Measurements from ENCODE around the gene ATP6V0E2. TPM values are rescaled to one million over a fixed set of nuclear protein-coding genes. Genes with fewer than 3 reads are reported as not detected.

ATP6V0E2 gene
- total RNA-seq, 1 donor from 2014 or later = 47.5 TPM

GRCh38 chr7:149861728-149862045 lies 12.1 kb upstream of the ATP6V0E2 start:
- Mint-ChIP-seq H3K36me3 (ENCODE audit: low read depth) (peaks cover 30% of the 10 kb centered on the region), H3K9me3 (no peaks in the 10 kb centered on the region), H3K27me3 (ENCODE audit: insufficient read depth) (no peaks in the 10 kb centered on the region), H3K27ac (no peak overlapping the region), H3K4me3 (no peak overlapping the region), H3K4me1 (ENCODE audit: low read depth) (peaks cover 31% of the 10 kb centered on the region)
- intact Hi-C loops (cut with micrococcal nuclease) = no loop called here
- DNase-seq (ENCODE audit: low spot score) = no peak

- Mint-ChIP-seq H3K9me3 (no peaks in the 10 kb centered on the region), H3K27me3 (ENCODE audit: insufficient read depth) (no peaks in the 10 kb centered on the region), H3K36me3 (ENCODE audit: low read depth) (peaks cover 29% of the 10 kb centered on the region), H3K4me1 (ENCODE audit: low read depth) (peaks cover 31% of the 10 kb centered on the region), H3K27ac (no peak overlapping the region), H3K4me3 (no peak overlapping the region)
- intact Hi-C loops (cut with micrococcal nuclease) = no loop called here
- no peak for DNase-seq (ENCODE audit: low spot score)
These were observed 11.6 kb upstream of the ATP6V0E2 start for GRCh38 chr7:149862156-149862555.

- Mint-ChIP-seq H3K9me3 (no peaks in the 10 kb centered on the region), H3K27ac (no peak overlapping the region), H3K4me1 (ENCODE audit: low read depth) (peaks cover 37% of the 10 kb centered on the region), H3K27me3 (ENCODE audit: insufficient read depth) (no peaks in the 10 kb centered on the region), H3K4me3 (no peak overlapping the region), H3K36me3 (ENCODE audit: low read depth) (peaks cover 29% of the 10 kb centered on the region)
- DNase-seq (ENCODE audit: low spot score) = no peak
- intact Hi-C loops (cut with micrococcal nuclease) = no loop called here
These were observed 10.3 kb upstream of the ATP6V0E2 start for GRCh38 chr7:149863500-149863899.

- Mint-ChIP-seq H3K36me3 (ENCODE audit: low read depth) (peaks cover 28% of the 10 kb centered on the region), H3K4me1 (ENCODE audit: low read depth) (peaks cover 42% of the 10 kb centered on the region), H3K27ac (peak overlapping the region; percentile 29)
These were observed 9.7 kb upstream of the ATP6V0E2 start for GRCh38 chr7:149864023-149864422.

GRCh38 chr7:149864751-149865150 lies 9.0 kb upstream of the ATP6V0E2 start:
- H3K27ac Mint-ChIP-seq = no peak overlapping the region
- DNase-seq (ENCODE audit: low spot score) = no peak
- peaks cover 29% of the 10 kb centered on the region for H3K36me3 Mint-ChIP-seq (ENCODE audit: low read depth)
- H3K4me1 Mint-ChIP-seq (ENCODE audit: low read depth) = peaks cover 49% of the 10 kb centered on the region
- no peaks in the 10 kb centered on the region for H3K27me3 Mint-ChIP-seq (ENCODE audit: insufficient read depth)
- intact Hi-C loops (cut with micrococcal nuclease) = no loop called here
- H3K4me3 Mint-ChIP-seq = peak overlapping the region; percentile 33
- no peaks in the 10 kb centered on the region for H3K9me3 Mint-ChIP-seq

More at GRCh38 chr7:149864023-149864422, 9.7 kb upstream of the ATP6V0E2 start:
- H3K4me3 Mint-ChIP-seq = no peak overlapping the region
- no peaks in the 10 kb centered on the region for H3K27me3 Mint-ChIP-seq (ENCODE audit: insufficient read depth)
- H3K9me3 Mint-ChIP-seq = no peaks in the 10 kb centered on the region
- intact Hi-C loops (cut with micrococcal nuclease) = no loop called here
- no peak for DNase-seq (ENCODE audit: low spot score)

DNA sequence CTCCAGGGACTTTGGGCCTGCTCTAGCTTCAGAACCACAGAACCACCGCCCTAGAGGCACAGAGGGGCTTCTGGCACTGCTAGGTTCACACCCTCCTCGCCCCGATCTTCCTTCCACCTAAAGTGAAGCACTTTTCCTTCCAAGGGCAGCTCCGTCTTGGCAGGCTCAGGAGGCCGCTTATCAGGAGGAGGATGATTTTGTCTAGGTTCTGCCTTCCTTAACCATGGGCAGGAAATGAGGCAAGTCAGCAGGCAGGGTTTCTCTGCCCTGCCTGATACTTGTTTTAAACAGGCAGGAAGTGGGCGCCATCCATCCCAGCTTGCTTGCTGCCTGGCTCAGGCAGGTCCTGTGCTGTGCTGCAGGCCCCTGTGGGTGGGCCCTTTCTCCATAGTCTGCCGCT lies 8.3 kb upstream of the ATP6V0E2 start:
- Mint-ChIP-seq H3K27ac (peak overlapping the region; percentile 89), H3K4me3 (peak overlapping the region; percentile 58), H3K9me3 (no peaks in the 10 kb centered on the region), H3K27me3 (ENCODE audit: insufficient read depth) (no peaks in the 10 kb centered on the region), H3K36me3 (ENCODE audit: low read depth) (peaks cover 25% of the 10 kb centered on the region), H3K4me1 (ENCODE audit: low read depth) (peaks cover 56% of the 10 kb centered on the region)
- intact Hi-C loops (cut with micrococcal nuclease) = no loop called here
- peak; percentile 52 for DNase-seq (ENCODE audit: low spot score)

DNA sequence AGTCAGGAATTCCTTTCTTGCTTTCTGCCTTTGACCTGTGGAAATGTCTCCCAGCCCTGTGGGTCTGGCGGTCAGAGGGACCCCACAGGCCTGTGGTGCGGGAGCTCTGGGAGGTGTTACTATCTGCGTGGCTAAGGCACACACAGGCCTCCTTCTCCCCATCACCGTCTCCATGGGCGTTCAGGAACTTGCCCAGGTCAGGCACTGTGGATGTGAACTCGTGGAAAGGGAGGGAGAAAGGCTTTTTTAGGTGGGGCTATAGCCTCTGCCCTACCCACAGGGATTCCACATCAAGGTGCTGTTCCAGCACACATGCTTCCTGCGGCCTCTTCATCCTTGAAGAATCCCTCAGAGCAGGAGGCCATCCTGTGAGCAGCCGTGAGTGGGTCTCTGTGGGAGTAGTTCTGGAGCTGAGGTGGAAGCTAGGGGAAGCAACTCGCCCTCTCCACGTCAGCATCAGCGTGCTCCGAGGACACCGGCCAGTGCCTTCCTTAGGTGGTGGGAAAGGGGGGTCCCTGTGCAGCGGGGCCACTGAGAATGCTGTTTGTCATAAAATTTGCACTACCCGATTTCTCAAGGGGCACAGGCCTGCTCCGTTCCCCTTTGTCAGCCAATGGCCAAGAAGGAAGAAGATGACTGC lies 7.5 kb upstream of the ATP6V0E2 start:
- Mint-ChIP-seq H3K4me3 (peak overlapping the region; percentile 19), H3K27me3 (ENCODE audit: insufficient read depth) (no peaks in the 10 kb centered on the region), H3K36me3 (ENCODE audit: low read depth) (peaks cover 19% of the 10 kb centered on the region), H3K9me3 (no peaks in the 10 kb centered on the region), H3K27ac (peak overlapping the region; percentile 86), H3K4me1 (ENCODE audit: low read depth) (peaks cover 65% of the 10 kb centered on the region)
- no peak for DNase-seq (ENCODE audit: low spot score)
- intact Hi-C loops (cut with micrococcal nuclease) = no loop called here

- H3K27ac Mint-ChIP-seq = peak overlapping the region; percentile 76
- no peak for DNase-seq (ENCODE audit: low spot score)
- H3K27me3 Mint-ChIP-seq (ENCODE audit: insufficient read depth) = no peaks in the 10 kb centered on the region
- H3K36me3 Mint-ChIP-seq (ENCODE audit: low read depth) = peaks cover 18% of the 10 kb centered on the region
- intact Hi-C loops (cut with micrococcal nuclease) = no loop called here
- H3K9me3 Mint-ChIP-seq = no peaks in the 10 kb centered on the region
- peaks cover 71% of the 10 kb centered on the region for H3K4me1 Mint-ChIP-seq (ENCODE audit: low read depth)
- peak overlapping the region; percentile 10 for H3K4me3 Mint-ChIP-seq
These were observed 6.9 kb upstream of the ATP6V0E2 start for GRCh38 chr7:149866779-149867447.

DNA sequence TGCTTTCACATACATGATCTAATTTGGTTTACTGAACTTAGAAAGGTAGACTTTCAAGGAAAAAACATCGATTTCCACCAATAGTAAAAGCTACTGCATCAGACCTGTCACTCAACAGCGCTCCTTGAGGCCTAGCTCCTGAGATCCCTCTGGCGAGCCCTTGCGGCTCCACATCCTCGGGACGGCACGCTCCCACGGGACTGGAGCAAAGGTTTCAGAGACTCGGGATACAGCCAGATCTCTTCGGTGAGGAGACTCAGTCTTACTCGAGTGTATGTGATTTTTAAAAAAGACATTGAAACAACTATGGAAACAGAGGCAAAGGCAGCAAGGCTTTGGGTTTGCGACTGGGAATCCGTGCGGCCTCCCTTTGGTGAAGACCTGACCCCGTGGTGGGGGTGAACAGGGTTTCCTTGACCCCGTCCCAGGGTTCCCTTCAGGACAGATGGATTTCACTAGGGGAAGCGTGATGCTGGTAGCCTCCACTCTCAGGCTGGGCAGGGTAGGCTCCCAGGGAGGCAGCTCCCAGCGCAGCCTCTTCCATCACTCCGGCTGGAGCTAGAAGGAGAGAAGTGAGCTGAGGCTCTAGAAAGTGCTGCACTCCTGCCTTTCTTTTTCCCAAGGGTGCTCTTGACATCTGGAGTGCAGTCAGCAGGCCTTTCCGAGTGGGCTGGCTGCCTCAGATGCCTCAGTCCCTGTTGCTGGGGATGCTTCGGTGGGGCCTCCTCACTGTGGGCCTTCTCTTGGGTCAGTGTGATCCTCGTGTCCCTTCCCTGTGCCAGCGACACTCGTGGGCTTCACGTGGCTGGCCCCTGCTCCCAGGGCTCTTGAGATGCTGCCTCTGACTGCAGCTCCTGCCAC lies 5.8 kb upstream of the ATP6V0E2 start:
- Mint-ChIP-seq H3K27ac (peak overlapping the region; percentile 44), H3K4me3 (no peak overlapping the region), H3K9me3 (no peaks in the 10 kb centered on the region), H3K27me3 (ENCODE audit: insufficient read depth) (no peaks in the 10 kb centered on the region), H3K36me3 (ENCODE audit: low read depth) (peaks cover 13% of the 10 kb centered on the region), H3K4me1 (ENCODE audit: low read depth) (peaks cover 81% of the 10 kb centered on the region)
- intact Hi-C loops (cut with micrococcal nuclease) = no loop called here
- DNase-seq (ENCODE audit: low spot score) = no peak

DNA sequence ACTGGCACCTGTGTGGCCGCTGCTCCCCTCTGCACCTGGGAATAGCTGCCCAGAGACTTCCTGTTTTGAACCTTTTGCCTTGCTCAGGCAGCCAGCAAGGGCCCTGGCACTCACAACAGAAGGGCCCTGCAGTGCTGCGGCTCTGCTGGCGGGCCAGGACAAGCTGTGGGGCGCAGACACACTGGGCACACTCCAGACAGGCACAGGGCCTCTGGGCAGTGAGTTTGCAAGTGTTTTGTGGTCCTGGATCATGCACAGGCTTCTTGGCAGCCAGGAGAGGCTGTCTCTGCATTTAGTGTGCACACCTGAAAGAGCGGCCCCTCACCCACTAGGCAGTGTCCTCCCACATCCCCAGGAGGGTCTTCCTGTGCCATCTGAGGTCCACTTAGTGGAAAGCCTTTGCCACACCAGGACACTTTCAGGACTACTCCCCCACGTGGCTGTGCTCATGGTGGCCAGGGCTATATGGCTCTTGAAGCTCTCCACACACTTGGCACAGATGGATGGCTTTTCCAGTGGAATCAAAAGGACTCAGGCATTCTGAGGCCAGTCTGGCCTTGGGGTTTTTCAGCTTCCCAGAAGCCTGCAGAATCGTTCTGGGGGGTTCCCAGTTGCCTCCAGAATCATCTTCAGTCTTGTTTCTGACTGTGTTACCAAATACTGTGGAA lies 5.0 kb upstream of the ATP6V0E2 start:
- H3K27ac Mint-ChIP-seq = peak overlapping the region; percentile 44
- no peaks in the 10 kb centered on the region for H3K27me3 Mint-ChIP-seq (ENCODE audit: insufficient read depth)
- peaks cover 10% of the 10 kb centered on the region for H3K36me3 Mint-ChIP-seq (ENCODE audit: low read depth)
- DNase-seq (ENCODE audit: low spot score) = no peak
- peak overlapping the region; percentile 19 for H3K4me3 Mint-ChIP-seq
- H3K4me1 Mint-ChIP-seq (ENCODE audit: low read depth) = peaks cover 82% of the 10 kb centered on the region
- intact Hi-C loops (cut with micrococcal nuclease) = no loop called here
- no peaks in the 10 kb centered on the region for H3K9me3 Mint-ChIP-seq

GRCh38 chr7:149869291-149869650 lies 4.5 kb upstream of the ATP6V0E2 start:
- Mint-ChIP-seq H3K27ac (peak overlapping the region; percentile 92), H3K36me3 (ENCODE audit: low read depth) (peaks cover 10% of the 10 kb centered on the region), H3K9me3 (no peaks in the 10 kb centered on the region), H3K4me3 (peak overlapping the region; percentile 70), H3K27me3 (ENCODE audit: insufficient read depth) (no peaks in the 10 kb centered on the region), H3K4me1 (ENCODE audit: low read depth) (peaks cover 80% of the 10 kb centered on the region)
- intact Hi-C loops (cut with micrococcal nuclease) = no loop called here
- no peak for DNase-seq (ENCODE audit: low spot score)

DNA sequence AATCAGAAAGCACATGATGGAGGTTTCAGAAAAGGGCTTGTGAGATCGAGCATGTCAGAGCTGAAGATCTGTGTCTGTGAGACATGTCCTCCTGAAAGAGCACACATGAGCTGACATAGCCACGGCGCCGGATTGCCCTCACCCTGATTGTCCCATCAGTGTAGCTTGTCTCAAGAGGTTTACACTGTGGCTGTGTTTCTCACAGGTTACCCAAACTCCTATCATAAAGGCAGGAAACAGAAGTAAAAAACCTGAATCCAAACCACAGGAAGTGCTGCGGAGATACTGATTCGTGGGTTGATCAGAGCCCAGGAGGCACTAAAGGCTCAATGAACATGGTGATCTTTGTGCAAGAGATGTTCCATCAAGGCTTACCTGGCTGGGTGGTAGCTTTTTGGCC lies 3.9 kb upstream of the ATP6V0E2 start:
- Mint-ChIP-seq H3K36me3 (ENCODE audit: low read depth) (peaks cover 11% of the 10 kb centered on the region), H3K4me1 (ENCODE audit: low read depth) (peaks cover 82% of the 10 kb centered on the region), H3K9me3 (no peaks in the 10 kb centered on the region), H3K27me3 (ENCODE audit: insufficient read depth) (no peaks in the 10 kb centered on the region), H3K4me3 (peak overlapping the region; percentile 70), H3K27ac (peak overlapping the region; percentile 92)
- intact Hi-C loops (cut with micrococcal nuclease) = loop anchor here (2.0 to 10.0 kb wide), 3 partner anchors 509 to 608 kb away; partner anchors contain the start of genes ZNF775 and ZNF783
- DNase-seq (ENCODE audit: low spot score) = peak; percentile 53

All from activated T-helper 1 cell treated with anti-CD3 and anti-CD28 coated beads, Interleukin-12 subunit alpha, Interleukin-12 subunit beta, Interleukin-2, Interleukin-4 antibody, amounts not matched to agents 30 ng/mL and 10 ng/mL and 1 ng/mL, durations not matched to agents 14 hours and 24 hours and 36 hours (primary cell).